Left colon (tissue), 2 donors: ENCODE data around the gene ZNF138. TPM values are rescaled to one million over a fixed set of nuclear protein-coding genes. Genes with fewer than 3 reads are reported as not detected.
"Not testable (repeated sequence)": the region's sequence is repeated elsewhere in the genome, so short reads cannot be mapped to it uniquely, and the experiment has no call there.

Experiments used
- ATAC-seq: fragments of 200-7000 bp; cut with Tn5 transposase; one replicate; pipeline ENCODE4 v1.9.1; 2020; ENCODE audit warnings: mild to moderate bottlenecking, moderate library complexity
- DNase-seq, 2 donors: peaks; one replicate each; pipeline ENCODE4 v3.0.0-alpha.2; 2020
- intact Hi-C, 2 donors: fragments of 100-400 bp; cut with DNase I in 1 of 2; cut with micrococcal nuclease in 1 of 2; formaldehyde crosslinking; loops; one replicate each; pipeline versions ENCODE4 v1.11.2 to v1.14.0; 2022; cut with DNase I, micrococcal nuclease
- total RNA-seq, 2 donors: library from RNA; stranded (reverse); fragmentation: NEBNext Ultra II Directional; extraction: Animal tissue kit (Norgen Biotek cat#: 25700); gene quantifications; one replicate each; pipeline ENCODE4 v1.2.1, GENCODE V29; 2021
- donor health status: DM: no; HTN: no; CAD: no.
- donor health status: DM: yes; HTN: yes; CAD: no.

The ZNF138 gene
- total RNA-seq, 2 donors from 2014 or later = 6.3 to 6.6 TPM

- DNase-seq (no peak), ATAC-seq (no peak)
- intact Hi-C loops = no loop called here
Observed at GRCh38 chr7:64834989-64835388, 40.8 kb downstream of the ZNF138 start.

- intact Hi-C loops, ATAC-seq, DNase-seq: not testable (repeated sequence)
Observed at GRCh38 chr7:64835856-64836255, 41.6 kb downstream of the ZNF138 start.

GRCh38 chr7:64838051-64838450, 43.8 kb downstream of the ZNF138 start:
- DNase-seq, intact Hi-C loops, ATAC-seq: not testable (repeated sequence)

GRCh38 chr7:64838691-64839090, 44.5 kb downstream of the ZNF138 start:
- intact Hi-C loops = no loop called here
- ATAC-seq (no peak), DNase-seq (no peak)

- intact Hi-C loops = no loop called here
- no peak for DNase-seq
Observed at GRCh38 chr7:64839910-64840309, 45.7 kb downstream of the ZNF138 start.

GRCh38 chr7:64849250-64849923, 55.2 kb downstream of the ZNF138 start:
- intact Hi-C loops = no loop called here
- no peak for DNase-seq
- ATAC-seq = no peak

More at GRCh38 chr7:64839910-64840309, 45.7 kb downstream of the ZNF138 start:
- no peak for ATAC-seq

GRCh38 chr7:64849924-64850499, 55.8 kb downstream of the ZNF138 start:
- intact Hi-C loops = no loop called here
- ATAC-seq (no peak), DNase-seq (no peak)

- ATAC-seq (no peak), DNase-seq (no peak)
- intact Hi-C loops = no loop called here
Observed at GRCh38 chr7:64853679-64854078, 59.5 kb downstream of the ZNF138 start.

- intact Hi-C loops = no loop called here
- no peak for ATAC-seq
- no peak for DNase-seq
Observed at GRCh38 chr7:64854969-64855368, 60.7 kb downstream of the ZNF138 start.

GRCh38 chr7:64863021-64863420, 68.8 kb downstream of the ZNF138 start:
- intact Hi-C loops = no loop called here
- ATAC-seq = no peak
- no peak for DNase-seq

GRCh38 chr7:64863530-64863929, 69.3 kb downstream of the ZNF138 start:
- DNase-seq, ATAC-seq, intact Hi-C loops: not testable (repeated sequence)

GRCh38 chr7:64863969-64864368, 69.7 kb downstream of the ZNF138 start:
- intact Hi-C loops = no loop called here
- DNase-seq (no peak), ATAC-seq (no peak)

- intact Hi-C loops = no loop called here
- DNase-seq = no peak
Observed at GRCh38 chr7:64867863-64868440, 73.7 kb downstream of the ZNF138 start.

GRCh38 chr7:64868499-64868898, 74.3 kb downstream of the ZNF138 start:
- ATAC-seq (no peak), DNase-seq (no peak)
- intact Hi-C loops = no loop called here

More at GRCh38 chr7:64867863-64868440, 73.7 kb downstream of the ZNF138 start:
- no peak for ATAC-seq

GRCh38 chr7:64869121-64869725, 75.0 kb downstream of the ZNF138 start:
- intact Hi-C loops = no loop called here
- DNase-seq (no peak), ATAC-seq (no peak)

GRCh38 chr7:64869912-64870562, 75.8 kb downstream of the ZNF138 start:
- intact Hi-C loops = no loop called here
- DNase-seq (no peak), ATAC-seq (no peak)

GRCh38 chr7:64870656-64871055, 76.4 kb downstream of the ZNF138 start:
- no peak for ATAC-seq
- intact Hi-C loops = no loop called here

GRCh38 chr7:64871761-64872160, 77.5 kb downstream of the ZNF138 start:
- ATAC-seq (no peak), DNase-seq (no peak)
- intact Hi-C loops = no loop called here

More at GRCh38 chr7:64870656-64871055, 76.4 kb downstream of the ZNF138 start:
- DNase-seq = no peak

GRCh38 chr7:64872351-64873154, 78.3 kb downstream of the ZNF138 start:
- no peak for DNase-seq
- no peak for ATAC-seq
- intact Hi-C loops = no loop called here
